ENCODE data around the gene SBK3.

DNA sequence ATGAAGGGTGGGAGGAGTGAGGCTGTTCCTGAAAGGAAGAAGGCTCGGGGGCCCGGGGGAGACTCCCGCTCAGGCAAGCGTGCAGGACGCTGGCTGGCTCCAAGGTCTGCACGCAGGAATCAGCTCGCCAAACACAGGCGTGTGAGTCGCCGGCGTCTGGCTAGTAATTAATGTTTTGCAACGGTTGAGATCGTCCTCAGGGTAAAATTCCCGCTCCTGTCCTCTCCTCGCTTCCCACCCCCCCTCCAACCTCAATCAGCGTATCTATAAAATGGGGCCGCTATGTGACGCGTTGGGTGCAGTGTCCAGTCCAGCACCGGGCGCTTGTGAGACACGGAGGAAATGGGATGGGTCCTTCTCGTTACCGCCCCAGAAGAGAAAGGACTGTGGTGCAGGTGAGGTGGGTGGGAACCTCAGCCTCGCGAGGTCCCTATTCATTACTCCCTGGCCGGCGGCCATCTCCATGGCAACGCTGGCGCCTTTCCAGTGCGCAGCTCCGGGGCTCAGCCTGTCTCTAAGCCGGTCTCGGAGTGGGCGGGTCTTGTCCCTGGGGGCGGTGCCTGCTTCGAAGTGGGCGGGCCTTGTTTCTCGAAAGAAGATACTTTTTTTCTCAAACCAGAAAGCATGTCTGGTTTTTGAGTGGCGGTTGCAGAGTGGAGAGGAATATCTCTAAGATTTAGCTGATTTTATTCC, 41.8 kb upstream of the SBK3 start:
- TF ChIP-seq POLR2A (IDR thresholded peaks at IDR 0.05), result peak; percentile 25
- TF ChIP-seq, protein P1, sequence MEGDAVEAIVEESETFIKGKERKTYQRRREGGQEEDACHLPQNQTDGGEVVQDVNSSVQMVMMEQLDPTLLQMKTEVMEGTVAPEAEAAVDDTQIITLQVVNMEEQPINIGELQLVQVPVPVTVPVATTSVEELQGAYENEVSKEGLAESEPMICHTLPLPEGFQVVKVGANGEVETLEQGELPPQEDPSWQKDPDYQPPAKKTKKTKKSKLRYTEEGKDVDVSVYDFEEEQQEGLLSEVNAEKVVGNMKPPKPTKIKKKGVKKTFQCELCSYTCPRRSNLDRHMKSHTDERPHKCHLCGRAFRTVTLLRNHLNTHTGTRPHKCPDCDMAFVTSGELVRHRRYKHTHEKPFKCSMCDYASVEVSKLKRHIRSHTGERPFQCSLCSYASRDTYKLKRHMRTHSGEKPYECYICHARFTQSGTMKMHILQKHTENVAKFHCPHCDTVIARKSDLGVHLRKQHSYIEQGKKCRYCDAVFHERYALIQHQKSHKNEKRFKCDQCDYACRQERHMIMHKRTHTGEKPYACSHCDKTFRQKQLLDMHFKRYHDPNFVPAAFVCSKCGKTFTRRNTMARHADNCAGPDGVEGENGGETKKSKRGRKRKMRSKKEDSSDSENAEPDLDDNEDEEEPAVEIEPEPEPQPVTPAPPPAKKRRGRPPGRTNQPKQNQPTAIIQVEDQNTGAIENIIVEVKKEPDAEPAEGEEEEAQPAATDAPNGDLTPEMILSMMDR (IDR thresholded peaks at IDR 0.05), result peak in 1 of 4 experiments; percentile 16
- TF ChIP-seq POLR2AphosphoS5 (IDR thresholded peaks at IDR 0.05), result peak; percentile 83

Measured in prostate gland (tissue), 2 donors.